ENCODE results near the gene CSNK1E. TPM values are rescaled to one million over a fixed set of nuclear protein-coding genes. Genes with fewer than 3 reads are reported as not detected.

The CSNK1E gene
- total and polyA plus RNA-seq, 10 of the 15 experiments (the other 5 are each of a cell fraction or from before 2014, with no cell fraction given) = 5.9 to 107 (median 64.9) TPM

DNA sequence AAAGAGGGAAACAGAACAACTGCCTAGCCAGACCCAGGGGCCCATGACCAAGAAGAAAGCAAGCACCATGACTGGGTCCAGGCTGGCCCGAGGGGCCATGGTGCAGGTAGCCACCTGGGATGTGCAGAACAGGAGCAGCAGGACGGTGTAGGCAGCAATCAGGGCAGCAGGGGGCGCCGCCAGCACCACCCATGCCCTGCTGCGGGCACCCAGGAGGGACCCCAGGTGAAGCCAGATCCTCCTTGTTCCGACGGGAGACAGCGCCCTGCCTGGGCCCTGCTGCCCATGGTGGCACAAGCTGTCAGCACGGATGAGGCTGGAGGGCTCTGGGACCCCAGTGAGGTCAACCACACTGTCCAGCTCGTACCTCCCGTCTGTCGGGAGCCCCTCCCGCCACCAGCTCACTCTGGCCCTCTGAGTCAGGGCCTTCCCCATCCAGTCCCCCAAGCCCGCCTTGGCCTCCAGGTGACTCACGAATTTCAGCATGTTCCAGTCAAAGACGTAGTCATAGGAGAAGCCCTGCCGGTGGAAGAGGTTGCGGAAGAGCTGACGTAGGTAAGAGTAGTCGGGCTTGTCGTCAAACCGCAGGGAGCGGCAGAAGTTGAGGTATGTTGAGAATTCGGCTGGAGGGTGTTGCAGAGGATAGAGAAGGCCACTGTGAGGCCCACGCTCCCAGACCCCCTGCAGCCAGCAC, 18.8 kb downstream of the CSNK1E start (continued):
- TF ChIP-seq TCF3 (IDR thresholded peaks at IDR 0.05; ENCODE audit: borderline replicate concordance, insufficient read depth, low read depth, low read length) (no peak), YY1 (IDR thresholded peaks at IDR 0.05; ENCODE audit: low read depth, low read length) (0 out of 2 replicates have a peak, but pooled peaks have one; percentile 37), NBN (IDR thresholded peaks at IDR 0.05) (no peak), BRCA1 (IDR thresholded peaks at IDR 0.05; ENCODE audit: low read depth, low read length) (no peak), SPI1 (IDR thresholded peaks at IDR 0.05; ENCODE audit: borderline replicate concordance, insufficient read depth, low read depth, low read length) (no peak), ZSCAN29 (IDR thresholded peaks at IDR 0.05) (no peak), RAD21 (IDR thresholded peaks at IDR 0.05; ENCODE audit: insufficient read depth, low read depth, low read length) (peak; percentile 48), POLR2AphosphoS5 (IDR thresholded peaks at IDR 0.05; ENCODE audit: low read length) (no peak; the same call in 1 of the 2 replicates), HSF1 (IDR thresholded peaks at IDR 0.05; ENCODE audit: low read depth, low read length) (no peak), SMC3 (IDR thresholded peaks at IDR 0.05; ENCODE audit: borderline replicate concordance, low read length) (peak; percentile 64; the same call in 1 of the 2 replicates), CBFB (IDR thresholded peaks at IDR 0.05; ENCODE audit: low read depth) (no peak), ZNF207 (IDR thresholded peaks at IDR 0.05; ENCODE audit: borderline replicate concordance) (no peak), ATF7 (IDR thresholded peaks at IDR 0.05; ENCODE audit: low read depth) (no peak), IKZF1 (conservative IDR thresholded peaks at IDR 0.05) (no peak), JUNB (IDR thresholded peaks at IDR 0.05) (no peak), EP300 (IDR thresholded peaks at IDR 0.05; ENCODE audit: borderline replicate concordance in 1 of 2, control insufficient read depth in 1 of 2, low read depth in 2 of 2, low read length in 2 of 2) (no peak), RB1 (IDR thresholded peaks at IDR 0.05; ENCODE audit: borderline replicate concordance) (no peak), NR2F1 (conservative IDR thresholded peaks at IDR 0.05) (no peak), MTA2 (IDR thresholded peaks at IDR 0.05; ENCODE audit: low read depth) (no peak), SUPT20H (IDR thresholded peaks at IDR 0.05; ENCODE audit: borderline replicate concordance, control insufficient read depth, low read depth, low read length) (no peak)
- TF ChIP-seq, protein P1, sequence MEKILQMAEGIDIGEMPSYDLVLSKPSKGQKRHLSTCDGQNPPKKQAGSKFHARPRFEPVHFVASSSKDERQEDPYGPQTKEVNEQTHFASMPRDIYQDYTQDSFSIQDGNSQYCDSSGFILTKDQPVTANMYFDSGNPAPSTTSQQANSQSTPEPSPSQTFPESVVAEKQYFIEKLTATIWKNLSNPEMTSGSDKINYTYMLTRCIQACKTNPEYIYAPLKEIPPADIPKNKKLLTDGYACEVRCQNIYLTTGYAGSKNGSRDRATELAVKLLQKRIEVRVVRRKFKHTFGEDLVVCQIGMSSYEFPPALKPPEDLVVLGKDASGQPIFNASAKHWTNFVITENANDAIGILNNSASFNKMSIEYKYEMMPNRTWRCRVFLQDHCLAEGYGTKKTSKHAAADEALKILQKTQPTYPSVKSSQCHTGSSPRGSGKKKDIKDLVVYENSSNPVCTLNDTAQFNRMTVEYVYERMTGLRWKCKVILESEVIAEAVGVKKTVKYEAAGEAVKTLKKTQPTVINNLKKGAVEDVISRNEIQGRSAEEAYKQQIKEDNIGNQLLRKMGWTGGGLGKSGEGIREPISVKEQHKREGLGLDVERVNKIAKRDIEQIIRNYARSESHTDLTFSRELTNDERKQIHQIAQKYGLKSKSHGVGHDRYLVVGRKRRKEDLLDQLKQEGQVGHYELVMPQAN (conservative IDR thresholded peaks at IDR 0.05) = no peak
- TF ChIP-seq, protein P2, sequence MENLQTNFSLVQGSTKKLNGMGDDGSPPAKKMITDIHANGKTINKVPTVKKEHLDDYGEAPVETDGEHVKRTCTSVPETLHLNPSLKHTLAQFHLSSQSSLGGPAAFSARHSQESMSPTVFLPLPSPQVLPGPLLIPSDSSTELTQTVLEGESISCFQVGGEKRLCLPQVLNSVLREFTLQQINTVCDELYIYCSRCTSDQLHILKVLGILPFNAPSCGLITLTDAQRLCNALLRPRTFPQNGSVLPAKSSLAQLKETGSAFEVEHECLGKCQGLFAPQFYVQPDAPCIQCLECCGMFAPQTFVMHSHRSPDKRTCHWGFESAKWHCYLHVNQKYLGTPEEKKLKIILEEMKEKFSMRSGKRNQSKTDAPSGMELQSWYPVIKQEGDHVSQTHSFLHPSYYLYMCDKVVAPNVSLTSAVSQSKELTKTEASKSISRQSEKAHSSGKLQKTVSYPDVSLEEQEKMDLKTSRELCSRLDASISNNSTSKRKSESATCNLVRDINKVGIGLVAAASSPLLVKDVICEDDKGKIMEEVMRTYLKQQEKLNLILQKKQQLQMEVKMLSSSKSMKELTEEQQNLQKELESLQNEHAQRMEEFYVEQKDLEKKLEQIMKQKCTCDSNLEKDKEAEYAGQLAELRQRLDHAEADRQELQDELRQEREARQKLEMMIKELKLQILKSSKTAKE (IDR thresholded peaks at IDR 0.05; ENCODE audit: low read depth, poor library complexity, severe bottlenecking) = no peak
- TF ChIP-seq, protein P3, sequence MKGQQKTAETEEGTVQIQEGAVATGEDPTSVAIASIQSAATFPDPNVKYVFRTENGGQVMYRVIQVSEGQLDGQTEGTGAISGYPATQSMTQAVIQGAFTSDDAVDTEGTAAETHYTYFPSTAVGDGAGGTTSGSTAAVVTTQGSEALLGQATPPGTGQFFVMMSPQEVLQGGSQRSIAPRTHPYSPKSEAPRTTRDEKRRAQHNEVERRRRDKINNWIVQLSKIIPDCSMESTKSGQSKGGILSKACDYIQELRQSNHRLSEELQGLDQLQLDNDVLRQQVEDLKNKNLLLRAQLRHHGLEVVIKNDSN (IDR thresholded peaks at IDR 0.05; ENCODE audit: borderline replicate concordance, extremely low read length, insufficient read depth, low read depth, low read length) = no peak
